GM12878 (cell line): ENCODE results near the gene HPS3. TPM values are rescaled to one million over a fixed set of nuclear protein-coding genes. Genes with fewer than 3 reads are reported as not detected.

Experiments used
- E4F1 ChIP-seq: fragments of 450-650 bp; IDR thresholded peaks from 2 replicates; pipeline ENCODE4 v1.6.1; 2018; ENCODE audit warnings: borderline replicate concordance, mild to moderate bottlenecking; ENCODE audit not compliant: partially characterized antibody
- FOS ChIP-seq: IDR thresholded peaks from 3 replicates; pipeline ENCODE4 v1.6.1; 2011; ENCODE audit warnings: borderline replicate concordance; ENCODE audit not compliant: insufficient read length; ENCODE audit errors: extremely low read depth
- FOXK2 ChIP-seq: fragments of 450-650 bp; IDR thresholded peaks from 2 replicates; pipeline ENCODE4 v1.6.1; 2017; ENCODE audit warnings: mild to moderate bottlenecking, moderate library complexity
- HDAC2 ChIP-seq: fragments of 200-600 bp; sonication (generic); IDR thresholded peaks from 2 replicates; pipeline ENCODE4 v1.6.1; 2017
- HDGF ChIP-seq: fragments of 450-650 bp; IDR thresholded peaks from 2 replicates; pipeline ENCODE4 v1.6.1; 2016; ENCODE audit warnings: antibody characterized with exemption
- JUND ChIP-seq: IDR thresholded peaks from 2 replicates; pipeline ENCODE4 v1.6.1; 2012; ENCODE audit warnings: low read depth, mild to moderate bottlenecking, low read length, improper control_type of control experiment, moderate library complexity
- KLF5 ChIP-seq: fragments of 450-650 bp; IDR thresholded peaks from 2 replicates; pipeline ENCODE4 v1.6.1; 2014; ENCODE audit warnings: mild to moderate bottlenecking; ENCODE audit not compliant: partially characterized antibody
- ZNF24 ChIP-seq: fragments of 450-650 bp; IDR thresholded peaks from 2 replicates; pipeline ENCODE4 v1.6.1; 2017; ENCODE audit warnings: antibody characterized with exemption, mild to moderate bottlenecking
- ZZZ3 ChIP-seq: IDR thresholded peaks from 2 replicates; pipeline ENCODE4 v1.6.1; 2011; ENCODE audit warnings: low read depth; ENCODE audit not compliant: control insufficient read depth, insufficient read length
- polyA plus RNA-seq, 11 experiments: library from polyadenylated mRNA; depleted of rRNA in 4 of 11; unstranded in 6 of 11; stranded (reverse) in 5 of 11; fragments of >200 nt; fragmentation: Nextera tagmentation in 4 of 11; fragmentation: Illumina TruSeq in 1 of 11; extraction: Ambion mirVana in 4 of 11; extraction: Trizol in 1 of 11; gene quantifications; 1 replicate in 1 of 11; 2 replicates in 10 of 11; pipeline versions ENCODE4 v1.2.1 to v1.2.3, GENCODE V29; 2011 to 2016; ENCODE audit warnings: inconsistent platforms in 2 of 11, missing spikeins in 2 of 11, low read depth in 1 of 11
- total RNA-seq, 4 experiments: library from RNA; depleted of rRNA in 3 of 4; stranded (reverse); fragments of >200 nt in 3 of 4; fragmentation: Illumina TruSeq in 1 of 4; extraction: Trizol in 1 of 4; gene quantifications; 2 replicates each; pipeline versions ENCODE4 v1.2.1 to v1.2.3, GENCODE V29; 2013 to 2021
- TF ChIP-seq, protein P1 (sequence below): fragments of 450-650 bp; IDR thresholded peaks from 2 replicates; pipeline ENCODE4 v1.6.1; 2014; ENCODE audit warnings: mild to moderate bottlenecking
- TF ChIP-seq, protein P2 (sequence below): fragments of 150-350 bp; IDR thresholded peaks from 2 replicates; pipeline ENCODE4 v1.6.1; 2014; ENCODE audit warnings: mild to moderate bottlenecking, low read depth, low read length
- TF ChIP-seq, protein P3 (sequence below): IDR thresholded peaks from 2 replicates; pipeline ENCODE4 v1.6.1; 2011; ENCODE audit warnings: low read depth, low read length, improper control_type of control experiment, borderline replicate concordance

The HPS3 gene
- total and polyA plus RNA-seq, 10 of the 15 experiments (the other 5 are each of a cell fraction or from before 2014, with no cell fraction given): 2.7 to 26.5 (median 14.8) TPM

DNA sequence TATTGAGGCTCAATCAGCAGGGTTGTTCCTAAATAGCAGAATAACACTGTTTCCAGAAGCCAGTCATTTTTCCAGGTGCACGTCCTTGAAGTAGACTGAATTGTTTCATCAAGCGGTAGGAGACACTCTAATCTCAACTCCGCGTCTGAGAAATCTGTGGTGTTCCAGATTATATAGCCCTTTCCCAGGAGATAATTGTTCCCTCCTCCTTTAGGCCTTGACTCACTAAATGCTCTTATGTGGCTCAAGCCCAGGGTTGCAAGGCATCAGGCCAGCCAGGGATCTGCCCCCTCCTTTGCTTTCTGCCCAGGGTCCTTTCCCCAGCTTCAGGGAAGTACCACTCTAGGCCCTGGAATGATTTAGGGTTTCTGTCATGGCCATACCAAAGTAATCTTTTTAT, 37.5 kb upstream of the HPS3 start (continued):
- no peak for TF ChIP-seq JUND
- TF ChIP-seq, protein P1, sequence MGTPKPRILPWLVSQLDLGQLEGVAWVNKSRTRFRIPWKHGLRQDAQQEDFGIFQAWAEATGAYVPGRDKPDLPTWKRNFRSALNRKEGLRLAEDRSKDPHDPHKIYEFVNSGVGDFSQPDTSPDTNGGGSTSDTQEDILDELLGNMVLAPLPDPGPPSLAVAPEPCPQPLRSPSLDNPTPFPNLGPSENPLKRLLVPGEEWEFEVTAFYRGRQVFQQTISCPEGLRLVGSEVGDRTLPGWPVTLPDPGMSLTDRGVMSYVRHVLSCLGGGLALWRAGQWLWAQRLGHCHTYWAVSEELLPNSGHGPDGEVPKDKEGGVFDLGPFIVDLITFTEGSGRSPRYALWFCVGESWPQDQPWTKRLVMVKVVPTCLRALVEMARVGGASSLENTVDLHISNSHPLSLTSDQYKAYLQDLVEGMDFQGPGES: no peak
- TF ChIP-seq E4F1: no peak
- no peak for TF ChIP-seq ZZZ3
- TF ChIP-seq HDGF: no peak
- no peak for TF ChIP-seq HDAC2
- TF ChIP-seq ZNF24: no peak
- TF ChIP-seq KLF5: no peak
- TF ChIP-seq, protein P2, sequence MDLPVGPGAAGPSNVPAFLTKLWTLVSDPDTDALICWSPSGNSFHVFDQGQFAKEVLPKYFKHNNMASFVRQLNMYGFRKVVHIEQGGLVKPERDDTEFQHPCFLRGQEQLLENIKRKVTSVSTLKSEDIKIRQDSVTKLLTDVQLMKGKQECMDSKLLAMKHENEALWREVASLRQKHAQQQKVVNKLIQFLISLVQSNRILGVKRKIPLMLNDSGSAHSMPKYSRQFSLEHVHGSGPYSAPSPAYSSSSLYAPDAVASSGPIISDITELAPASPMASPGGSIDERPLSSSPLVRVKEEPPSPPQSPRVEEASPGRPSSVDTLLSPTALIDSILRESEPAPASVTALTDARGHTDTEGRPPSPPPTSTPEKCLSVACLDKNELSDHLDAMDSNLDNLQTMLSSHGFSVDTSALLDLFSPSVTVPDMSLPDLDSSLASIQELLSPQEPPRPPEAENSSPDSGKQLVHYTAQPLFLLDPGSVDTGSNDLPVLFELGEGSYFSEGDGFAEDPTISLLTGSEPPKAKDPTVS: no peak
- TF ChIP-seq FOS: no peak
- no peak for TF ChIP-seq FOXK2
- TF ChIP-seq, protein P3, sequence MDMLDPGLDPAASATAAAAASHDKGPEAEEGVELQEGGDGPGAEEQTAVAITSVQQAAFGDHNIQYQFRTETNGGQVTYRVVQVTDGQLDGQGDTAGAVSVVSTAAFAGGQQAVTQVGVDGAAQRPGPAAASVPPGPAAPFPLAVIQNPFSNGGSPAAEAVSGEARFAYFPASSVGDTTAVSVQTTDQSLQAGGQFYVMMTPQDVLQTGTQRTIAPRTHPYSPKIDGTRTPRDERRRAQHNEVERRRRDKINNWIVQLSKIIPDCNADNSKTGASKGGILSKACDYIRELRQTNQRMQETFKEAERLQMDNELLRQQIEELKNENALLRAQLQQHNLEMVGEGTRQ: no peak
